ENCODE measurements around the gene MTCH1.

MTCH1 gene

GRCh38 chr6:36926708-36927513, 59.1 kb downstream of the MTCH1 start:
- no peak for DNase-seq

GRCh38 chr6:36925809-36926208, 60.2 kb downstream of the MTCH1 start:
- no peak for DNase-seq

- no peak for DNase-seq
Measured at GRCh38 chr6:36924778-36925374, 61.1 kb downstream of the MTCH1 start.

DNA sequence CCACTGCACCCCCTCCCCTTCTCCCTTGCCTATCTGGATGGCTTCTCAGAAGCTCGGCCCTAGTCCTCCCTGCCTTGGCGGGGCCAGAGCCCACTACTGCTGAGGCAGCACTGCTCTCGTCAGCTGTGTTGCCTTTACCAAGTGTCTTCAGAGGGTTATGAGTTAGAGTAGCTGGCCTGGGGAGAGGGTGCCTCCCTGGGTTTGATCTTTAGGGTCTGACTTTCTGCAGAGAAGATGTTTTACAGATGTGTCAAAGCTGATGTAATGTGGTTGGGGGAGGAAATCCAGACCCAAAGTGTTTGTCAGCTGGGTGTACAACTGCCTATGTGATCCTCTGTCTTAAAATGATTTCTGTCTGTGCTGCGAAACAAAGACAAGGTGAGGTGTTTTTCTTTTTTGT, 61.9 kb downstream of the MTCH1 start:
- DNase-seq = no peak

- no peak for DNase-seq
Measured at GRCh38 chr6:36920546-36920945, 65.5 kb downstream of the MTCH1 start.

DNA sequence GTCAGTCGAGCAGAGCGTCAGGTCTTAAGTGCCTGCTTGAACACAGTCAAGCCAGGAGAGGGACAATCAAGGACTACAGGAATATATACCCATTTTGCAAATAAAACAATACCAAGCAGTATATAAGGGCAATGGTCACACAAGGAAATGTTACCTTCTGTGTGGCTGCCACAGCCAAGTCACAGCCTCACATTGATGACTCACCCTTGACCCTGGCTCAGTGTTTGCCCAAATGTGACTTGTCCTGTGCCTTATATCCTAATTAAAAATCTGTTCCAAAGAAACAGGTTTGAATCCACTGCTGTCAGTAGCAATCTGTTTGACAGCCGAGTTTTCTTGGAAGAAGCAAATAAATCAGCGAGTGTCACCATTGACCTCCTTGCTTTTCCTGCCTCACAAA, 65.9 kb downstream of the MTCH1 start:
- no peak for DNase-seq
